ENCODE results near the gene RDH8. TPM values are rescaled to one million over a fixed set of nuclear protein-coding genes. Genes with fewer than 3 reads are reported as not detected.
A peak's percentile ranks its signal among the peaks of the same experiment; 100 is the strongest.

The RDH8 gene
- polyA plus RNA-seq, 1 donor: not detected

- no peaks in the 10 kb centered on the region for H3K27me3 ChIP-seq (ENCODE audit: control insufficient read depth, insufficient read depth, low read length)
- H3K27ac ChIP-seq (ENCODE audit: low read length): no peak overlapping the region
- WGBS (ENCODE audit: insufficient coverage, low lambda C conversion rate): no CpG with 5 or more reads among the region's 8 CpGs
- H3K36me3 ChIP-seq (ENCODE audit: control insufficient read depth, insufficient read depth, low read length): no peaks in the 10 kb centered on the region
- no peaks in the 10 kb centered on the region for H3K9me3 ChIP-seq (ENCODE audit: control insufficient read depth, low read depth, low read length)
- H3K4me1 ChIP-seq (ENCODE audit: control insufficient read depth, insufficient read depth, low read length): no peaks in the 10 kb centered on the region
- H3K4me3 ChIP-seq (ENCODE audit: low read length): no peak overlapping the region
- DNase-seq: no peak
Observed at GRCh38 chr19:9981406-9982260, 31.6 kb upstream of the RDH8 start.

- H3K36me3 ChIP-seq (ENCODE audit: control insufficient read depth, insufficient read depth, low read length): no peaks in the 10 kb centered on the region
- no peak overlapping the region for H3K27ac ChIP-seq (ENCODE audit: low read length)
- H3K9me3 ChIP-seq (ENCODE audit: control insufficient read depth, low read depth, low read length): no peaks in the 10 kb centered on the region
- H3K27me3 ChIP-seq (ENCODE audit: control insufficient read depth, insufficient read depth, low read length): no peaks in the 10 kb centered on the region
- no peak for DNase-seq
- no CpG with 5 or more reads among the region's 8 CpGs for WGBS (ENCODE audit: insufficient coverage, low lambda C conversion rate)
- H3K4me3 ChIP-seq (ENCODE audit: low read length): no peak overlapping the region
- no peaks in the 10 kb centered on the region for H3K4me1 ChIP-seq (ENCODE audit: control insufficient read depth, insufficient read depth, low read length)
Observed at GRCh38 chr19:9986787-9987281, 26.4 kb upstream of the RDH8 start.

- no peak overlapping the region for H3K27ac ChIP-seq (ENCODE audit: low read length)
- H3K27me3 ChIP-seq (ENCODE audit: control insufficient read depth, insufficient read depth, low read length): no peaks in the 10 kb centered on the region
- no peak for DNase-seq
- no peaks in the 10 kb centered on the region for H3K4me1 ChIP-seq (ENCODE audit: control insufficient read depth, insufficient read depth, low read length)
- WGBS (ENCODE audit: insufficient coverage, low lambda C conversion rate): no CpG with 5 or more reads among the region's 3 CpGs
- H3K4me3 ChIP-seq (ENCODE audit: low read length): no peak overlapping the region
- no peaks in the 10 kb centered on the region for H3K9me3 ChIP-seq (ENCODE audit: control insufficient read depth, low read depth, low read length)
- H3K36me3 ChIP-seq (ENCODE audit: control insufficient read depth, insufficient read depth, low read length): no peaks in the 10 kb centered on the region
Observed at GRCh38 chr19:9989504-9989903, 23.8 kb upstream of the RDH8 start.

- no peak overlapping the region for H3K4me3 ChIP-seq (ENCODE audit: low read length)
- no CpG with 5 or more reads among the region's 11 CpGs for WGBS (ENCODE audit: insufficient coverage, low lambda C conversion rate)
- no peaks in the 10 kb centered on the region for H3K4me1 ChIP-seq (ENCODE audit: control insufficient read depth, insufficient read depth, low read length)
- no peaks in the 10 kb centered on the region for H3K9me3 ChIP-seq (ENCODE audit: control insufficient read depth, low read depth, low read length)
- H3K27me3 ChIP-seq (ENCODE audit: control insufficient read depth, insufficient read depth, low read length): no peaks in the 10 kb centered on the region
- no peak overlapping the region for H3K27ac ChIP-seq (ENCODE audit: low read length)
- DNase-seq: no peak
- H3K36me3 ChIP-seq (ENCODE audit: control insufficient read depth, insufficient read depth, low read length): no peaks in the 10 kb centered on the region
Observed at GRCh38 chr19:9991425-9992191, 21.7 kb upstream of the RDH8 start.

- Histone ChIP-seq H3K4me1 (ENCODE audit: control insufficient read depth, insufficient read depth, low read length) (no peaks in the 10 kb centered on the region), H3K36me3 (ENCODE audit: control insufficient read depth, insufficient read depth, low read length) (no peaks in the 10 kb centered on the region), H3K9me3 (ENCODE audit: control insufficient read depth, low read depth, low read length) (no peaks in the 10 kb centered on the region), H3K27ac (ENCODE audit: low read length) (no peak overlapping the region), H3K27me3 (ENCODE audit: control insufficient read depth, insufficient read depth, low read length) (no peaks in the 10 kb centered on the region), H3K4me3 (ENCODE audit: low read length) (no peak overlapping the region)
- DNase-seq: no peak
- 71% methylated on average over 1 of the region's 8 CpGs for WGBS (ENCODE audit: insufficient coverage, low lambda C conversion rate)
Observed at GRCh38 chr19:9995084-9995483, 18.2 kb upstream of the RDH8 start.

GRCh38 chr19:9995999-9996398, 17.3 kb upstream of the RDH8 start:
- H3K9me3 ChIP-seq (ENCODE audit: control insufficient read depth, low read depth, low read length): no peaks in the 10 kb centered on the region
- DNase-seq: no peak
- H3K27me3 ChIP-seq (ENCODE audit: control insufficient read depth, insufficient read depth, low read length): no peaks in the 10 kb centered on the region
- H3K4me3 ChIP-seq (ENCODE audit: low read length): no peak overlapping the region
- WGBS (ENCODE audit: insufficient coverage, low lambda C conversion rate): no CpG with 5 or more reads among the region's 7 CpGs
- H3K27ac ChIP-seq (ENCODE audit: low read length): no peak overlapping the region
- no peaks in the 10 kb centered on the region for H3K36me3 ChIP-seq (ENCODE audit: control insufficient read depth, insufficient read depth, low read length)
- no peaks in the 10 kb centered on the region for H3K4me1 ChIP-seq (ENCODE audit: control insufficient read depth, insufficient read depth, low read length)

GRCh38 chr19:9996541-9996940, 16.7 kb upstream of the RDH8 start:
- no peaks in the 10 kb centered on the region for H3K36me3 ChIP-seq (ENCODE audit: control insufficient read depth, insufficient read depth, low read length)
- H3K27me3 ChIP-seq (ENCODE audit: control insufficient read depth, insufficient read depth, low read length): no peaks in the 10 kb centered on the region
- no peak for DNase-seq
- H3K27ac ChIP-seq (ENCODE audit: low read length): no peak overlapping the region
- WGBS (ENCODE audit: insufficient coverage, low lambda C conversion rate): 42% methylated on average over 2 of the region's 5 CpGs
- no peaks in the 10 kb centered on the region for H3K4me1 ChIP-seq (ENCODE audit: control insufficient read depth, insufficient read depth, low read length)
- H3K9me3 ChIP-seq (ENCODE audit: control insufficient read depth, low read depth, low read length): no peaks in the 10 kb centered on the region
- no peak overlapping the region for H3K4me3 ChIP-seq (ENCODE audit: low read length)

- Histone ChIP-seq H3K27ac (ENCODE audit: low read length) (no peak overlapping the region), H3K4me1 (ENCODE audit: control insufficient read depth, insufficient read depth, low read length) (no peaks in the 10 kb centered on the region), H3K4me3 (ENCODE audit: low read length) (no peak overlapping the region), H3K36me3 (ENCODE audit: control insufficient read depth, insufficient read depth, low read length) (no peaks in the 10 kb centered on the region), H3K9me3 (ENCODE audit: control insufficient read depth, low read depth, low read length) (no peaks in the 10 kb centered on the region), H3K27me3 (ENCODE audit: control insufficient read depth, insufficient read depth, low read length) (peaks cover 4% of the 10 kb centered on the region)
- WGBS (ENCODE audit: insufficient coverage, low lambda C conversion rate): 10% methylated on average over 5 of the region's 16 CpGs
- peak; percentile 31 to 38 for DNase-seq
Observed at GRCh38 chr19:10000171-10000826, 13.0 kb upstream of the RDH8 start.

- Histone ChIP-seq H3K36me3 (ENCODE audit: control insufficient read depth, insufficient read depth, low read length) (no peaks in the 10 kb centered on the region), H3K27ac (ENCODE audit: low read length) (no peak overlapping the region), H3K27me3 (ENCODE audit: control insufficient read depth, insufficient read depth, low read length) (peaks cover 4% of the 10 kb centered on the region)
Observed at GRCh38 chr19:10001899-10002298, 11.4 kb upstream of the RDH8 start.

GRCh38 chr19:10003271-10003670, 10.0 kb upstream of the RDH8 start:
- 40% methylated on average over 1 of the region's 6 CpGs for WGBS (ENCODE audit: insufficient coverage, low lambda C conversion rate)
- H3K4me1 ChIP-seq (ENCODE audit: control insufficient read depth, insufficient read depth, low read length): no peaks in the 10 kb centered on the region
- H3K36me3 ChIP-seq (ENCODE audit: control insufficient read depth, insufficient read depth, low read length): no peaks in the 10 kb centered on the region
- no peak for DNase-seq
- no peak overlapping the region for H3K27ac ChIP-seq (ENCODE audit: low read length)
- H3K4me3 ChIP-seq (ENCODE audit: low read length): no peak overlapping the region
- peaks cover 9% of the 10 kb centered on the region for H3K27me3 ChIP-seq (ENCODE audit: control insufficient read depth, insufficient read depth, low read length)
- no peaks in the 10 kb centered on the region for H3K9me3 ChIP-seq (ENCODE audit: control insufficient read depth, low read depth, low read length)

More at GRCh38 chr19:10001899-10002298, 11.4 kb upstream of the RDH8 start:
- Histone ChIP-seq H3K4me1 (ENCODE audit: control insufficient read depth, insufficient read depth, low read length) (no peaks in the 10 kb centered on the region), H3K9me3 (ENCODE audit: control insufficient read depth, low read depth, low read length) (no peaks in the 10 kb centered on the region), H3K4me3 (ENCODE audit: low read length) (no peak overlapping the region)
- DNase-seq: peak in 1 of 2 donors; percentile 22
- WGBS (ENCODE audit: insufficient coverage, low lambda C conversion rate): no CpG with 5 or more reads among the region's 6 CpGs

Data from large intestine (tissue), 3 donors.